Body of pancreas (tissue), 4 donors: ENCODE results near the gene MECR.

ENCODE experiments used
- CTCF ChIP-seq, 7 experiments: fragments of 450-650 bp in 4 of 7; fragments of 200-600 bp in 3 of 7; sonication (generic) in 3 of 7; IDR thresholded peaks; one replicate each; pipeline ENCODE4 v1.5.1; 2016 to 2019; ENCODE audit warnings: antibody characterized with exemption in 7 of 7
- POLR2A ChIP-seq, 3 donors: fragments of 450-650 bp; IDR thresholded peaks; one replicate each; pipeline ENCODE4 v1.6.1; 2016; ENCODE audit warnings: antibody characterized with exemption in 3 of 3, mild to moderate bottlenecking in 2 of 3

DNA sequence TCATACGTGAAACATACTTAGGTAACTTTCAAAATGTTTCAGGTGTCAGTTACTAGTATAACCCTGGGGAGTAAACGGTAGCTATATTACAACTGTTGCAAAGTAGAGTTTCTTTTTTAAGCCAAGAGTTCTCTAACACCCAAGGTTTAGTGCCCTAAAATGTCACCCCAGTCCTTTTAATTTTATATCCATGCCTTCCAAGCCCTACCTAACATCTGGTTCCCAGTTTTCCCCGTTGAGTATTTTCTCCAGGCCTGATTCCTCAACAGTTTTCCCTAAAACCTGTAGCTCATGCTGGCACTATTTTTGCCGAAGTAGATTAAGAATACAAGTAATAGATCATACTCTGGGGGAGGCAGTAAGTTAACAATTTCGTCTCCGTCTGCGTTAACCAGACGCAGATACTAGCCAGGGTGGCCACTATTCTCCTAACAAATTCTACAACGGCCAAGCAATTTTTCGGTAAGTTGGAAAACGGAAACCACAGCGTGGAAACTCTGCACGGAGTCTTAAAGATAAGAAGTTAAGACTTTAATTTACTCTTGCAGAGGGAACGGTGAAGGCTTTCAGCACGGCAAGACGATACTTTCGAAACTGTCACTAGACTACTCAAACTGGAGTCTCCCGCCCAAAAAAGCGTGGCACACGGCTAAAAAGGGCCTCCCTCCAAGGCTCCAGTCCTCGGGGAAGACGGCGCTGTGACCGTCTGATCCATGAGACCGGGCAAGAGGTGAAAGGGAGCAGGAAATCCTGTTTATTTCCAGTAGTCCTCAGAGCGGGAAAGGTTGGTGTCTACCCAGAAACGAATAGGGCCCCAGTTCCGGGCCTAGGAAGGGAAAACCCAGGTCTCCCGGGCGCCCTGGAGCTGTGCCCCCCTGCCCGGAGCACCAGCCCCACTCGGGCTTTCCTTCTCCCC, 50.0 kb downstream of the MECR start:
- TF ChIP-seq CTCF (IDR thresholded peaks at IDR 0.05) (no peak), POLR2A (IDR thresholded peaks at IDR 0.05) (no peak)
